Measurements from ENCODE around the gene CACNB1.
"Not testable (repeated sequence)": the region's sequence is repeated elsewhere in the genome, so short reads cannot be mapped to it uniquely, and the experiment has no call there.

DNA sequence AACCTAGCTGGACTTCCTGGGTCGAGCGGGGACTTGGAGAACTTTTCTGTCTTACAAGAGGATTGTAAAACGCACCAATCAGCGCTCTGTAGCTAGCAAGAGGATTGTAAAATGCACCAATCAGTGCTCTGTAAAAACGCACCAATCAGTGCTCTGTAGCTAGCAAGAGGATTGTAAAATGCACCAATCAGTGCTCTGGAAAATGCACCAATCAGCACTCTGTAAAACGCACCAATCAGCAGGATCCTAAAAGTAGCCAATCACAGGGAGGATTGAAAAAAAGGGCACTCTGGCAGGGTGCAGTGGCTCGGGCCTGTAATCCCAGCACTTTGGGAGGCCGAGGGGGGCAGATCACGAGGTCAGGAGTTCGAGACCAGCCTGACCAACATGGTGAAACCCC lies 29.0 kb downstream of the CACNB1 start:
- TF ChIP-seq, protein P1, sequence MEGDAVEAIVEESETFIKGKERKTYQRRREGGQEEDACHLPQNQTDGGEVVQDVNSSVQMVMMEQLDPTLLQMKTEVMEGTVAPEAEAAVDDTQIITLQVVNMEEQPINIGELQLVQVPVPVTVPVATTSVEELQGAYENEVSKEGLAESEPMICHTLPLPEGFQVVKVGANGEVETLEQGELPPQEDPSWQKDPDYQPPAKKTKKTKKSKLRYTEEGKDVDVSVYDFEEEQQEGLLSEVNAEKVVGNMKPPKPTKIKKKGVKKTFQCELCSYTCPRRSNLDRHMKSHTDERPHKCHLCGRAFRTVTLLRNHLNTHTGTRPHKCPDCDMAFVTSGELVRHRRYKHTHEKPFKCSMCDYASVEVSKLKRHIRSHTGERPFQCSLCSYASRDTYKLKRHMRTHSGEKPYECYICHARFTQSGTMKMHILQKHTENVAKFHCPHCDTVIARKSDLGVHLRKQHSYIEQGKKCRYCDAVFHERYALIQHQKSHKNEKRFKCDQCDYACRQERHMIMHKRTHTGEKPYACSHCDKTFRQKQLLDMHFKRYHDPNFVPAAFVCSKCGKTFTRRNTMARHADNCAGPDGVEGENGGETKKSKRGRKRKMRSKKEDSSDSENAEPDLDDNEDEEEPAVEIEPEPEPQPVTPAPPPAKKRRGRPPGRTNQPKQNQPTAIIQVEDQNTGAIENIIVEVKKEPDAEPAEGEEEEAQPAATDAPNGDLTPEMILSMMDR (IDR thresholded peaks at IDR 0.05; ENCODE audit: poor library complexity, severe bottlenecking), result not testable (repeated sequence)
- TF ChIP-seq POLR2AphosphoS5 (IDR thresholded peaks at IDR 0.05); EP300 (conservative IDR thresholded peaks at IDR 0.05; ENCODE audit: poor library complexity, severe bottlenecking); RAD21 (conservative IDR thresholded peaks at IDR 0.05); TAF1 (IDR thresholded peaks at IDR 0.05; ENCODE audit: low read depth); EZH2 (IDR thresholded peaks at IDR 0.05; ENCODE audit: borderline replicate concordance, insufficient read depth, low read length, poor library complexity, severe bottlenecking); MXI1 (conservative IDR thresholded peaks at IDR 0.05; ENCODE audit: poor library complexity, severe bottlenecking); SMC3 (conservative IDR thresholded peaks at IDR 0.05; ENCODE audit: poor library complexity): not testable (repeated sequence)
- TF ChIP-seq, protein P2, sequence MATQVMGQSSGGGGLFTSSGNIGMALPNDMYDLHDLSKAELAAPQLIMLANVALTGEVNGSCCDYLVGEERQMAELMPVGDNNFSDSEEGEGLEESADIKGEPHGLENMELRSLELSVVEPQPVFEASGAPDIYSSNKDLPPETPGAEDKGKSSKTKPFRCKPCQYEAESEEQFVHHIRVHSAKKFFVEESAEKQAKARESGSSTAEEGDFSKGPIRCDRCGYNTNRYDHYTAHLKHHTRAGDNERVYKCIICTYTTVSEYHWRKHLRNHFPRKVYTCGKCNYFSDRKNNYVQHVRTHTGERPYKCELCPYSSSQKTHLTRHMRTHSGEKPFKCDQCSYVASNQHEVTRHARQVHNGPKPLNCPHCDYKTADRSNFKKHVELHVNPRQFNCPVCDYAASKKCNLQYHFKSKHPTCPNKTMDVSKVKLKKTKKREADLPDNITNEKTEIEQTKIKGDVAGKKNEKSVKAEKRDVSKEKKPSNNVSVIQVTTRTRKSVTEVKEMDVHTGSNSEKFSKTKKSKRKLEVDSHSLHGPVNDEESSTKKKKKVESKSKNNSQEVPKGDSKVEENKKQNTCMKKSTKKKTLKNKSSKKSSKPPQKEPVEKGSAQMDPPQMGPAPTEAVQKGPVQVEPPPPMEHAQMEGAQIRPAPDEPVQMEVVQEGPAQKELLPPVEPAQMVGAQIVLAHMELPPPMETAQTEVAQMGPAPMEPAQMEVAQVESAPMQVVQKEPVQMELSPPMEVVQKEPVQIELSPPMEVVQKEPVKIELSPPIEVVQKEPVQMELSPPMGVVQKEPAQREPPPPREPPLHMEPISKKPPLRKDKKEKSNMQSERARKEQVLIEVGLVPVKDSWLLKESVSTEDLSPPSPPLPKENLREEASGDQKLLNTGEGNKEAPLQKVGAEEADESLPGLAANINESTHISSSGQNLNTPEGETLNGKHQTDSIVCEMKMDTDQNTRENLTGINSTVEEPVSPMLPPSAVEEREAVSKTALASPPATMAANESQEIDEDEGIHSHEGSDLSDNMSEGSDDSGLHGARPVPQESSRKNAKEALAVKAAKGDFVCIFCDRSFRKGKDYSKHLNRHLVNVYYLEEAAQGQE (IDR thresholded peaks at IDR 0.05; ENCODE audit: borderline replicate concordance), result not testable (repeated sequence)
